ENCODE results near the gene FBLN1.

GRCh38 chr22:45564349-45565030 lies 61.8 kb downstream of the FBLN1 start:
- TF ChIP-seq CTCF (IDR thresholded peaks at IDR 0.05; ENCODE audit: insufficient read depth, low read length, poor library complexity, severe bottlenecking) (no peak), EZH2phosphoT487 (conservative IDR thresholded peaks at IDR 0.05; ENCODE audit: low read length) (no peak)
